ENCODE results near the gene XRCC5.
A peak's percentile ranks its signal among the peaks of the same experiment; 100 is the strongest.
"Not testable (repeated sequence)": the region's sequence is repeated elsewhere in the genome, so short reads cannot be mapped to it uniquely, and the experiment has no call there.

The XRCC5 gene

DNA sequence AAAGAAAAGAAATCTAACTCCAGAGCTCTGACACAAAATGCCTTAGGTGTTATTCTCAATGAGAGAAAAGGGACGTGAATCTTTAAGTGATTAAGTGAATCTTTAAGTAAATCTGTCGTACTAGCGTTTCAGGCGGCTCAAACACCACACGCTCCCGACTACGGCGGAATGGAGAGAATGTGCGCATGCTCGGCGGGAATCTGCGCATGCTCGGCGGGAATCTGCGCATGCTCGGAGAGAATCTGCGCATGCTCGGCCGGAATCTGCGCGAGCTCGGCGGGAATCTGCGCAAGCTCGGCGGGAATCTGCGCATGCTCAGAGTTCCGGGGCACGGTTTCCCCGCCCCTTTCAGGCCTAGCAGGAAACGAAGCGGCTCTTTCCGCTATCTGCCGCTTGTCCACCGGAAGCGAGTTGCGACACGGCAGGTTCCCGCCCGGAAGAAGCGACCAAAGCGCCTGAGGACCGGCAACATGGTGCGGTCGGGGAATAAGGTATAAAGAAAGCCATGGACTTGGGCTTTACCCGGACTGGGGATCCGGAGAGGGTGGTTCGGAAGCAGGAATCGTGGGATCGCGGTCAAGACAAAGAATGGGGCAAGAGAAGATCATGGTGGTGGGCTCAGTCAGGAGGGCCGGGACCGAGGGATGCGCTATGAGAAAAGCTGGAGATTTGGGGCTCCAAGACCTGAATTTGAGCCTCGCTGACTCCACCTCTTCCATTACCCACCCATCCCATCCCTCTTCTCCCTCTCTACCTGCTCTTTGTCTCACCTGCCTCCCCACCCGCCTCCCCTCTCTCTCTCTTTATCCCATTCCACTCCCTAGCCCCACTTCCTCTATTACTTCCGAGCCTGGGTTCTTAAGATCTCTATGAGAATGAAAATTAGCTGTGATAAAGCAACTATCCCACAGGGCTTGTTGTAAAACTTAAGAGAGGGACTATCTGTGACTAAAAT, at the start of gene XRCC5:
TSS of gene XRCC5 (plus strand) at position 382 of the 955 bp plus-strand sequence. CDS start at position 471, 89 bp downstream.
- DNase-seq (ENCODE audit: low read depth, low spot score): peak; percentile 73

DNA sequence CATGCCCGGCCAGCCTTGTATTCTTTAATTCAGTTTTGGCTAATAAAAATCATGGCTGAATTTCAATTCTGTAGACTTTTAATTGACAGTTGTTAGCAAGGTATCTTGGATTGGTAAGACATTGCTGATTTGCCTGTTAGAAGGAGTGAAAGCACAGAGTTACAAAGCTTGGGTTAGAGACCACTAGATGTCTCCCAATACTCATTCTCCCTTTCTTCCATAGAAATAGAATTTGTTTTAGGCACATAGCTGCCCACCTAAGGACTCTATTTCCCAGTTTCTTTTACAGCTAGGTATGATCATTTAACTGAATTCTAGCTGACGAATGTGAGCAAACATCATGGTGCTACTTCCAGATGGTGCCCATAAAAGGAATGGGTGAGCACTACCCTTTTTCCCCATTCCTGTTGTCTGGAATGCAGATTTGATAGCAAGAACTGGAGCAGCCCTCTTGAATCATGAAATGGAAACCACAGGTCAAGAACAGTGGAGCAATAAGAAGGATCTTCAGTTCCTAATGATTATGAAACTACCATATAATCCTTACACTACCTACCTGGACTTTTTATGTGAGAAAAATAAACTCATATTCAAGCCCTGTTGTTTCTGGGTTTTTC, 45.0 kb upstream of the XRCC5 start:
- no peak for DNase-seq (ENCODE audit: low read depth, low spot score)

DNA sequence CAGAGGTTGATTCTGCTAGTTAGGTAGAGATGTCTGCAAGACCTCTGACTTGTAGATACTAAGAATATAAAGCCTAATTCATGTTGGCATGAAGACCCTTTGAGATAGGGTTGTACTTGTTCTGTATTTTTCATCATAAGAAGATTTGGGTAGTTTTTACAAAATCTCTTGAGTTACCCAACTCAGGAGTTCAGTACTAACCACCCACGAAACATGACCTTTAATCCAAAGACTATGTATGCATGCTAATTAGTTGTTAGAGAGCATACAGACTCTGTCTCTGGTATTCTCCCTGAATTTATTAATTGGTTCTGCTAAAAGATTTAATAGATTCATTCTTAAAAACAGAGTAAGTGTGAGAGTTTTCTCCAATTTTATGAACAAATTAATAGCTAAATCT, 44.5 kb upstream of the XRCC5 start:
- no peak for DNase-seq (ENCODE audit: low read depth, low spot score)

DNA sequence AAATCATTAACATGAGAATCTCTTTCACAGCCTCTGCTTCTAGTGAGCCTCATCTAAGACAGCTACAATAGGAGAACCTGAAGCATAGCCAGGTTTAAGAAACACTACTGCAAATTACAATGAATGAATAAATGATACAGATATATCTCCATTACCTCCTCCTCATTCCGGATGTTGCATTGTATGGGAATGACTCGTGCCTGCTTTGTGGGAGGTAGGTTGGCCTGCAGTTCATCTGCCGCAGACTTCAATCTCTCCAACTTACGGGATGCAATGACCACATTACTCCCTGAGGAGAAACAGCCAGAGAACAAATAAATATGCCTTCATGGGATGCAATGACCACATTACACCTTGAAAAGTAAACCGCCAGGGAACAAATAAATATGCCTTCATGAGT, 42.9 kb upstream of the XRCC5 start:
- no peak for DNase-seq (ENCODE audit: low read depth, low spot score)

DNA sequence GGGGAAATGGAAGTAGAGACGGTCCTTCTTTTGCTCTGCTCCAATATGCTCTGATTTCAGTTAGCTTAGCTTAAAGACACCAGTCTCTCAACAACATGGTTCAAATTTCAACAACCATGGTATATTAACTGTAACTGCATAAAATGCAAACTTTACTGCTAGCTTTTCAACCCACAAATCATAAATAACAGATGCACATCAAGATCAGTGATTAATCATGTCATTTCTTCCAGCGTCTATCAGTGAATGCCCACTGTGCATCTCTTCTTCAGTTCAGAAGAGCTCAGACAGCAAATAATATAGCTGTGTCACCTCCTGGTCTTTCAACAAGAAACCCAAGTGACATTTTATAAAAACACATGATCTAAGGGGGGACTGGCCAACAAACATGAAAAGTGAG, 40.1 kb upstream of the XRCC5 start:
- no peak for DNase-seq (ENCODE audit: low read depth, low spot score)

DNA sequence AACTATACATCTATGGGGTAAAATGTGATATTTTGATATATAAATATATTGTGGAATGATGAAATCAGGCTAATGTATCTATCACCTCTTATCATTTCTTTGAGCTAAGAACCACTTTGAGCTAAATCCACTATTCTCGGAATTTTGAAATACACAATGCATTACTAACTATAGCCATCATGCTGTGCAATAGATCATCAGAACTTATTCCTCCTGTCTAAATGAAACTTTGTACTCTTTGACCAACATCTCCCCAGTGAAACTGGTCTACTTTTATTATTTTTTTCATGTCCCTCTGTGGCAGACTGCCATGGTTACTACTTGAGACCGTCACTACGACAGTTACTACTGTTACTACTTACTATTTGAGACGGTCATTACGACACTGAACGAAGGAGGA, 39.0 kb upstream of the XRCC5 start:
- DNase-seq (ENCODE audit: low read depth, low spot score): no peak

DNA sequence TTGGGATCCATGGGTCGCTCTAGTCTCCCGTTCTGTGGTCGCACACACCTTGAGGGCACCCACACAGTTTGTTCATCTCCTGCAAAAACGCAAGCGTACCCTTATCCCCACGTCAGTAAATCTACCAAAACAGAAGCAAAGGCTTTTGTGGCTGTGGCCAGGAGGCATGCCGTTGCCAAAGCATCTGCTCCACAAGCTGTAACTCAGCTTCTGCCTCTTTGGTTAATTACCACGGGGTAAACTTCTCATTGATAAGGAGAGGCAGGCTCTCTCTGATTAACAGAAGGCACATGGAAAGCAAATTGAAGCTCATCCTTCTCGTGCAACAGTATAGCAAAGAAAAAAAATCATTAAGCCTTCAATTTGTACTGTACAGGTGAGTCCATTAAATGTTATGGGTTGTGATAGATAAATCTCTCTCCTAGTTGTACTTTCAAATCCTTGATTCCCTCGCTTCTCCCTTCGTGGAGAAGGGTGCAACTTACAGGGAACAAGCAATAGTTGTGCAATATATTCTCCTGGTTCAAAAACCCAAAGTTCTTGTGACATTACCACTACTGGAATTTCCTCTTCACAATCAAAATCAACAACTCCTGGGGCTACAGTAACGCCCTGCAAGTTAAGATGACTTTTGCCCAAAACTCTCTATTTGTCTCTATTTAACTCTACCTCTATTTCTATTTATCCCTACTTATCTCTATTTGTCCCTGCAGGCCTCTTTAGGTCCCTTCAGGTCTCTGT, 37.9 kb upstream of the XRCC5 start:
- DNase-seq (ENCODE audit: low read depth, low spot score): no peak

DNA sequence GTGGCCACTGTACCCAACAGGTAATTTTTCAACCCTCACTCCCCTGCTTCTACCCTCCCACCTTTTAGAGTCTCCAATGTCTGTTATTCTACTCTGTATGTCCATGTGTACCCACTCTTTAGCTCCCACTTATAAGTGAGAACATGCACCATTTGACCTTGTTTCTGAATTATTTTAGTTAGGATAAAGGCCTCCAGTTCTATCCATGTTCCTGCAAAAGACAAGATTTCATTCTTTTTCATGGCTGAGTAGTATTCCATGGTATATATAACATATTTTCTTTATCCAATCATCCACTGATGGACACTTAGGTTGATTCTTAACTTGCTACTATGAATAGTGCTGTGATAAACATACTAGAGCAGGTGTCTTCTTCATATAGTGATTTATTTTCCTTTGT, 36.7 kb upstream of the XRCC5 start:
- DNase-seq (ENCODE audit: low read depth, low spot score): no peak

DNA sequence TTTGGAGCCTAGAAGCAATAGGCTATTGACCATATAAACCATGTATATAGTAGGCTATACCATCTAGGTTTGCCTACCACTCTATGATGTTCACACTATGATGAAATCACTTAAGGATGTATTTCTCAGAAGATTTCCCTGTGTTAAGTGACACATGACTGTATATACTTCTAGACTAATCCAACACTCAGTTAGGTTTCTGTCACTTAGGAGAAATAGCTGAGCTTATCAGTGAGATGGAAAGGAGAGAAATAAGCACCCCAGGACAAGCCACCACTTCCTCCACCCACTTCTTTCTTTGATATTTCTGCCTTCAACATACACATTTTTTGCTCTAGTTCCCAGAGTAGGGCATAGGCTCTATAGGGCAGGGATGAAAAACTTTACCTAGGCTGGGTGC, 35.4 kb upstream of the XRCC5 start:
- DNase-seq (ENCODE audit: low read depth, low spot score): no peak

DNA sequence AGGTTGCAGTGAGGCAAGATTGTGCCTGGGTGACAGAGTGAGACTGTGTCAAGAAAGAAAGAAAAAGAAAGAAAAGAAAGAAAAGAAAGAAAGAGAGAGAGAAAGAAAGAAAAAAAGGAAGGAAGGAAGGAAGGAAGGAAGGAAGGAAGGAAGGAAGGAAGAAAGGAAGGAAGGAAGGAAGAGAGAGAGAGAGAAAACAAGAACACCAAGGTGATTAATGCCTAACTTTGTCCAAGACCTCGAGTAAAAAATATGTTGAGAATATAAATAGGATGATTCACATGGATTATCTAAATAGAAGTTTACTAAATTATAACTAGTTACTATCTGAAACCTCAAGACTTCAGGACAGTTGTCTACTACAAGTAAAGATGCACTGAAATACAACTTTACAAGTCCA, 34.8 kb upstream of the XRCC5 start:
- DNase-seq (ENCODE audit: low read depth, low spot score): no peak

DNA sequence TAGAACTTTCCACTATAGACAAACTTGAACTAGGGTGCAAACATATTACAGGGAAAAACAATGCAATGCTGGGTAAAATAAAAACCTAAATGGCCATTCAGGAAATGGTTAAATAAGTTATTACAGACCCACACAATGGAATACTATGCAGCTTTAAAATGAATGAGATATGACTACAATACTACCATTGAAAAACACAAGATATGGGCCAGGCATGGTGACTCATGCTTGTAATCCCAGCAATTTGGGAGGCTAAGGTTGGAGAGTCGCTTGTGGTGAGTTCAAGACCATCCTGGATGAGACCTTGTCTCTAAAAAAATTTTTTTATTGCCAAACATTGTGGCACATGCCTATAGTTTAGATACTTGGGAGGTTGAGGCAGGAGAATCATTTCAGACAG, 34.4 kb upstream of the XRCC5 start:
- DNase-seq (ENCODE audit: low read depth, low spot score): no peak

DNA sequence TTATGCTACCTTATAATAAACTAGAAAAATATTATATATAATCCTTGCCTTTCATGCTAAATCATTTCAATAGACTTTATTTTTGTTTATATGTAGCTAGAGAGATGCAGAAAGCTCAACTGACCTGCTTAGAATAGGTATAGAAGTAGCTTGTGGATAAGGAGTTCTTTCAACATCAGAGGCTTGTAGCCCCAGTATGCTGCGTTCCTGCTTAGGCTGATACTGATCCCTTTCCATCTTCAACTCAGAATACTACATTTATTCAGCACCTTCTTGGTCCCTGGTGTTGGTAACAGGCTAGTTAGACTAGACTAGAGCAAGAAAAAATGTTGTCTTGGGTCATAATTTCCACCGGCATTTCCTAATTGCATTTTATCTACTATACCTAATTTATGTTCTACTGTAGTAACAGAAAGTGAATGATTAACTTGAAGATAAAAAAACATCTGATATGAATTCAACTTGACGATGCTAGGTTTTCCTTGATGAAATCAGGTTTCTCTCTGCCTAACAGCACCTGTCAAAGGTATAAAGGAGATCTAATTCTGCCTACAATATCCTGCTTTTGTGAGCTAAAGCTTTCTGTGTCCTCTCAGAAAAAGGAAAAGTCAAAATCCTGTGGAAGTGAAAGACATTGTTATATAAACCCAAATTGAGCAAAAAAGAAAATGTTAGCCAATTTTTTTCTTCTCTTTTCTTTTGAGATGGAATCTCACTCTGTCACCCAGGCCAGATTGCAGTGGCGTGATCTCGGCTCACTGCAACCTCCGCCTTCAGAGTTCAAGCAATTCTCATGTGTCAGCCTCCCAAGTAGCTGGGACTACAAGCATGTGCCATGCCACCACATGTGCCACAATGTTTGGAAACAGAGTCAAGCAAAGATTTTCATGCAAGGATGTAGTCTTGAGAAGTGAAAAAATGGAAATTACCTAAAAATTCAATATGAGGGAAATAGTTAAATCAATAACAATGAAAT, 33.4 kb upstream of the XRCC5 start:
- DNase-seq (ENCODE audit: low read depth, low spot score): no peak

DNA sequence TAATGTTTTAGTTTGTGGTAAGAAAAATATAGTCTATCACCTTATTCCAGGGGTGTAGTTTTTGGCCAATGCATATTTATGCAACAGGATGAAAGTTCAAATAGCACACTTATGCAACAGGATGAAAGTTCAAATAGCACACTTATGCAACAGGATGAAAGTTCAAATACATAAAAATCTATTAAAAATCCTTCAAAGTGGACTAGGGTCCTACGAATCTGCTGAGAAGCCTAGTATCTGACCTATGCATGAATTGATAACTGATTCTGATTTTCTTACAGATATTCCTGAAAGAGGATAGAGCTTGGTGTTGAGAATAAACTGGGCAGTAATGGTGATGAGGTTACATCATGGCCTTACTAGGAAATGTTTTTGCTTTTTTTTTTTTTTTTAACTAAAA, 30.4 kb upstream of the XRCC5 start:
- DNase-seq (ENCODE audit: low read depth, low spot score): no peak

DNA sequence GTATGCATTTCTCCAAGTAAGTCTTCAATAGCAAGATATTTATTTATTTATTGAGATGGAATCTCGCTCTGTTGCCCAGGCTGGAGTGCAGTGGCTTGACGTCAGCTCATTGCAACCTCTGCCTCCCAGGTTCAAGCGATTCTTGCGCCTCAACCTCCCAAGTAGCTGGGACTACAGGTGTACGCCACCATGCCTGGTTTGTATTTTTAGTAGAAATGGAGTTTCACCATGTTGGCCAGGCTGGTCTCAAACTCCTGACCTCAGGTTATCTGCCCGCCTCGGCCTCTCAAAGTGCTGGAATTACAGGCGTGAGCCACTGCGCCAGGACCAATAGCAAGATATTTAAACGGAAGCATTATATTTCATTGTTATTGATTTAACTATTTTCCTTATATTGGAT, 29.1 kb upstream of the XRCC5 start:
- not testable (repeated sequence) for DNase-seq (ENCODE audit: low read depth, low spot score)

DNA sequence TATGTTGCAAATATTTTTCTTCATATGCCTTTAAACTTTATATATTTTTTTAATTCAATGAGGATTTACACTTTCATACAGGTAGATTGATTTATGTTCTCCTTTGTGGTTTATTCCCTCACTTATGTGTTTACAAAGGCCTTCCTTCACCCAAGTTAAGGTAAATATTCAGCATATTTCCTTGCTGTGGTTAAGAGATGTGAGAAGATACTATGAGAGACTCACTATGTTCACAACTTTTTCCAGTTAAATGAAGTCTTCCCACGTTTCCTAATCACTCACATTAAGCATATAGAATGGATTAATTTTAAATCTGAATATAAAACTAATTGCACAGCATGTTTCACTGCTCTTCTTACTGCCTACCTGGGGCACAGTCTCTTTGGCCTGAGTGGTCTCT, 28.1 kb upstream of the XRCC5 start:
- no peak for DNase-seq (ENCODE audit: low read depth, low spot score)

DNA sequence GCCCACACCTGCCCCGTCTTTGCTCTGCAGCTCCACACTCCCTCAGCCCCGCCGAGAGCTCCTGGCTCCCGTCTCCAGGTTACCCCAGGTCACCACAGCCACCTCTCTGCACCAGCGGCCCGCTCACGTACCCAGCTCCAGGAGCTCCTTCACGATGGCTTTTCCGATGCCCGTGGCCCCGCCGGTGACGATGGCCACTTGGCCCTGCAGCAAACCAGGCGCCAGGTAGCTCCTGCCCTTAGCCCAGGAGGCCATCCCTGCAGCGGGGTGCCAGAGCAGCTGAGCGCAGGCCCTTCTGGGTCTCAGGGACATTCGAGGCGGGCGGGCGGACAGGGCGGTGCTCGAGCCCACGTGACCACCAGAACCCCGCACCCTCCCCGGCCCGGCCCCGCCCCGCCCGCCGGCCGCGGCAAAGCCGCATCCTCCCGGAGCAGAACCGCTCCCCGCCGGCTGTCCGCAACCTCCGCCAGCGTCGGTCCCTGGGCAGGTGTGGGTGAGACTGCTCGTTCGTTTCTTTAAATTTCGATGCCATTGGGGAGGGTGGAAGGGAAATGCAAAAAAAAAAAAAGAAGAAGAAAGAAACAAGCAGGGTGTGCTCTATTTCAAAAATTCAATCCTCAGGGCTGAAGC, 27.5 kb upstream of the XRCC5 start, which contains the start of the genes PECR and TMEM169:
TSS of gene PECR (minus strand) at position 323 of the 630 bp plus-strand sequence. CDS start at position 255, 68 bp downstream.
TSS of gene TMEM169 (plus strand) at position 433 of the 630 bp plus-strand sequence. CDS start 14,045 bp downstream, outside the sequence.
- no peak for DNase-seq (ENCODE audit: low read depth, low spot score)

DNA sequence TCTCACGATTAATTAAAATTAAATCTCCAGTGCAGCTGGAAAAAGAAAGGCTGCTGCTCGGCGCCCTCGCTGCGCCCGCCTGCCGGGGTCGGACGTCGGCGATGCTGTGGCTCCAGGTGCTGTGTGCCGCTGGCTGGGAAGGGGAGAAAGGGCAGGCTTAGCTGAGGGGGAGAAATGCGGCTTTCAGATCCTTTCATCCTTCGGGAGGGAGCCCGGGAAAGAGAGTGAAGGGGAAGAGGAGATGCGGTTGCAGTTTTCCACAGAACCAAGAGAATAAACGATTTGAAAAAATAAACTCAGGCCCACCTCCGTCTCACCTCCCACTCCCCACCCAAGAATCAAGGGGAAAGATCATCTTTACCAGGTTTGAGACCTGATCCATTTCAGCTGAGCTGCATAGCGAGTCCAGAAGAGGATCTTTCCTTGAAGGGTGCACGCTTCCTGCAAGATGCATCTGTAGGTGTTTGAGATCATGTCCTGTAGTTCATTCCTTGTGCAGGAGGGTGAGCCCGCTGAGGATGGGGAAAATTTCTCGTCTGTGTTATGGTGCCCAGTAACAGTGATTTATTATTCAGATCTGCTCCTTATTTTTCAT, 26.9 kb upstream of the XRCC5 start:
- DNase-seq (ENCODE audit: low read depth, low spot score): no peak

DNA sequence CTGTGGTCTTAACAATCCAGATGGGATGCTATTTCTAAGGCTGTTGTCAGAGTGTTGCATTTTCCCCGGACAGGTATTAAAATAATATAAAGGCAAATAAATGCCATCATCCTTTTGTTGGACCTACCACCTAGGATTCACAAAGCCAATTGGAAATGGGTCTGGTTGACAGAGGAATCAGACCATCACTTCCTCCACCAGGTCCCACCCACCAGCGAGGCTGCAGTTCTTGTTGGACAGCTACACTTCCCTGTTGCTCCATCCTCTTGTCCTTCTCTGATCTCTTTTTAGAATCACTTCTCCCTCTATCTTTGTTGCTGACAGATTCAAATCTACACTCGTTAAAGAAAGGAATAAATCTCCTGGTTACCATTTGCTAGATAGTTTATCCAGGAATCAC, 26.3 kb upstream of the XRCC5 start:
- DNase-seq (ENCODE audit: low read depth, low spot score): no peak

DNA sequence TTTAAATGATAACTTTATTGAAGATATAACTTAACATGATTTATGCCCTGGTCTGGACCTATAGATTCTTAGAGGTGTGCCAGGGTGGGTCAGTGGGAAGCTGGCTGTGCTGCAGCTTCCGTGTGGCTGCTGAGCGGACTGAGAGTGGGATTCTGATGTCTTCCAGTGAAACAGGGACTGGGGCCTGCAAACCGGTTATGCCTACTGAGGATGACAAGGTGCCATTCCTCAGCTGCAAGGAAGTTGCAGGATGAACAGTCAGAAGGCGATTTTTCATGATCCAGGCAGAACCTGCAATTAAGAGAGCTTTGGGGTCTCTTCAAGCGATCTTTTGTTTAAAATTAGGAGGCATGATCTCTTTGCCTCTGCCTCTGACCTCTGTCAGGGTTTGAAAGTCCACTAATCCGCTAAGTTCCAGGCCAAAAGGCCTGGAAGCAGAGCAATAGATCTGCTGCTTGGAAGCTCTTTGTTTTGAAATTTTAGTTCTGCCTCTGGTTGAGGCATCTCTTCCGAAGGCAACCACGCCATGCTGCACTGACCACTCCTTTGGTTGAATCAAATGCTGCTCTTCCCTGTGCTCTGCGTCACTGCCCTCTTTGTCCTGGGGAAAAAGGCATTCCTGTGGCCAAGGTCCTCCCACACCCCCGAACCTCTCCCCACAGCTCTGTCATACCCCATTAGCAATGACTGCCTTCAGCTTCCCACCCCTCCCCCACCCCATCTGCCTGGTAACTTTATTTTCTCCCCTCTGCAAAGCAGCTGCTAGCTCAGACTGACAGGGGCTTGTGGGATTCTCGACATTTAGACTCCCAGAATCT, 25.5 kb upstream of the XRCC5 start:
- DNase-seq (ENCODE audit: low read depth, low spot score): no peak

Measured in iPS DF 19.7 (cell line).